Measurements from ENCODE around the gene ARPC1B. TPM values are rescaled to one million over a fixed set of nuclear protein-coding genes. Genes with fewer than 3 reads are reported as not detected.
A peak's percentile ranks its signal among the peaks of the same experiment; 100 is the strongest.

Gene ARPC1B
- total and polyA plus RNA-seq, 10 donors = 302 to 758 (median 418) TPM

DNA sequence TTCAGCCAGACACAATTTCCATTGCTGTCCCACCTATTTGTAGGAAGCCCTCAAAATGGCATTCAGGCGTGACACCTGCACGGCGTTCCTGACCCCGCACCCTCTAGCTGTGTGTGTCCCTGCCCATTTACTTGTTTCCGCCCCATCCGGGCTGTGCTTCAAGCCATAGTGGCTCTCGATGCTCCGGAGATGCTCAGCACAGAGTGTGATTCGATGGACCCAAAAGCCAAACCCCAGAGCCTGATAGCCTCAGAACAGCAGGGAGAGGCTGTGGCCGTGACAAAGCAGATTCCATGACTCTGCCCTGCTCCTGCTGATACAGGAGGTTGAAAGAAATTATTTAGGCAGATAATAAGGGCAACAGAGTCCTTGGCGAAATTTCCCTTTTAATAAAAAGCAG lies 47.7 kb downstream of the ARPC1B start:
- intact Hi-C loops (cut with DNase I; ENCODE audit: low total_unique reads) = no loop called here
- TF ChIP-seq CTCF (IDR thresholded peaks at IDR 0.05 in 8 of 11, conservative IDR thresholded peaks at IDR 0.05 in 3 of 11) (no peak), POLR2AphosphoS5 (IDR thresholded peaks at IDR 0.05) (no peak), POLR2A (IDR thresholded peaks at IDR 0.05) (no peak)
- Histone ChIP-seq H3K4me3 (no peak overlapping the region), H3K9me3 (no peaks in the 10 kb centered on the region), H3K27ac (no peak overlapping the region), H3K36me3 (peaks cover 0 to 97% (median 75%) of the 10 kb centered on the region in 6 donors), H3K4me1 (no peaks in the 10 kb centered on the region), H3K27me3 (replicated peaks in 1 of 7) (no peaks in the 10 kb centered on the region)
- WGBS, 5 donors = 91 to 96% (median 94%) methylated on average over 11 of the region's 11 CpGs
- DNase-seq = no peak

DNA sequence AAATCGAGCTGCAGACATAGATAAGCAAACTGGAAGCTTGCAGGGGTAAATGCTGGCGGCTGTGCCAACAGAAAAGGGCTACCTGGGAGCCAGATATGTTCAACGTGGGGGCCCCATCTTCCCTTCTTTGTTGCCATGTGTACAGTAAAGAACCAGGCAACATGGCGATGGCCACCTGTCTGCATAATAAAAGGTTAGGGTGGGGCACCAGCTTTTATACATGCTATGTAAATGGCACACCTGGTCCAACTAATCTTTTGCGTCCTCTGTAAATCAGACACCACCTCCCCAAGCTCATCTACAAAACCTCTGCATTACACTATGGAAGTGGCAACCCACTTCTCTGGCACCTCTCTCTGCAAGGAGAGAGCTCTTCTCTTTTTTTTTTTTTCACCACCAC lies 48.1 kb downstream of the ARPC1B start:
- no peaks in the 10 kb centered on the region for H3K4me1 ChIP-seq
- TF ChIP-seq POLR2A (IDR thresholded peaks at IDR 0.05) = no peak
- no peak for TF ChIP-seq POLR2AphosphoS5 (IDR thresholded peaks at IDR 0.05)
- intact Hi-C loops (cut with DNase I; ENCODE audit: low total_unique reads) = no loop called here
- H3K9me3 ChIP-seq = no peaks in the 10 kb centered on the region
- no peak for DNase-seq
- H3K27me3 ChIP-seq (replicated peaks in 1 of 7) = no peaks in the 10 kb centered on the region
- no peak overlapping the region for H3K4me3 ChIP-seq
- H3K27ac ChIP-seq = no peak overlapping the region
- H3K36me3 ChIP-seq = peaks cover 0 to 95% (median 71%) of the 10 kb centered on the region in 6 donors
- 84 to 94% (median 88%) methylated on average over 5 of the region's 5 CpGs for WGBS, 5 donors

- H3K4me3 ChIP-seq = no peak overlapping the region
- no peaks in the 10 kb centered on the region for H3K27me3 ChIP-seq (replicated peaks in 1 of 7)
- TF ChIP-seq CTCF (IDR thresholded peaks at IDR 0.05 in 8 of 11, conservative IDR thresholded peaks at IDR 0.05 in 3 of 11) (no peak), POLR2A (IDR thresholded peaks at IDR 0.05) (no peak), POLR2AphosphoS5 (IDR thresholded peaks at IDR 0.05) (peak in 1 of 3 donors; percentile 16)
- H3K4me1 ChIP-seq = no peaks in the 10 kb centered on the region
- H3K27ac ChIP-seq = no peak overlapping the region
- peaks cover 0 to 94% (median 65%) of the 10 kb centered on the region in 6 donors for H3K36me3 ChIP-seq
- intact Hi-C loops (cut with DNase I; ENCODE audit: low total_unique reads) = no loop called here
- H3K9me3 ChIP-seq = no peaks in the 10 kb centered on the region
- WGBS, 5 donors = 90 to 98% (median 95%) methylated on average over 13 to 24 of the region's 24 CpGs
- no peak for DNase-seq
Observed at GRCh38 chr7:99424932-99425730, 50.6 kb downstream of the ARPC1B start.

- DNase-seq = no peak
- H3K9me3 ChIP-seq = no peaks in the 10 kb centered on the region
- no peak overlapping the region for H3K27ac ChIP-seq
- intact Hi-C loops (cut with DNase I; ENCODE audit: low total_unique reads) = no loop called here
- H3K4me3 ChIP-seq = no peak overlapping the region
- WGBS, 5 donors = 73 to 88% (median 84%) methylated on average over 7 to 10 of the region's 10 CpGs
- no peaks in the 10 kb centered on the region for H3K4me1 ChIP-seq
- H3K36me3 ChIP-seq = peaks cover 3 to 94% (median 68%) of the 10 kb centered on the region in 6 donors
- H3K27me3 ChIP-seq (replicated peaks in 1 of 7) = no peaks in the 10 kb centered on the region
- no peak for TF ChIP-seq CTCF (IDR thresholded peaks at IDR 0.05 in 8 of 11, conservative IDR thresholded peaks at IDR 0.05 in 3 of 11)
- TF ChIP-seq POLR2A (IDR thresholded peaks at IDR 0.05) = no peak
Observed at GRCh38 chr7:99428972-99429566, 54.5 kb downstream of the ARPC1B start.
